HL-60 (cell line): ENCODE results near the gene TRPM6.

Source experiments
- DNase-seq, 2 experiments: peaks; one replicate each; pipeline ENCODE4 v3.0.0-alpha.2; 2010 to 2020; ENCODE audit warnings: low read depth in 1 of 2, low spot score in 1 of 2
- H3K27ac ChIP-seq: fragments of 250-450 bp; sonication (Bioruptor Pico); replicated peaks from 2 replicates; pipeline ENCODE4 v1.5.1; 2020; ENCODE audit warnings: mild to moderate bottlenecking, moderate library complexity
- H3K27me3 ChIP-seq: fragments of 250-450 bp; sonication (Bioruptor Pico); 2 replicates; pipeline ENCODE4 v1.5.1; 2021; ENCODE audit warnings: mild to moderate bottlenecking, moderate library complexity; ENCODE audit not compliant: insufficient read depth, poor library complexity, severe bottlenecking
- H3K4me3 ChIP-seq: replicated peaks from 2 replicates; pipeline ENCODE4 v1.5.1; 2011; ENCODE audit warnings: mild to moderate bottlenecking, control low read depth, low read length; ENCODE audit not compliant: insufficient read depth
- CTCF ChIP-seq: IDR thresholded peaks from one replicate; pipeline ENCODE4 v1.5.1; 2011; ENCODE audit warnings: low read length, control low read depth, inconsistent platforms; ENCODE audit not compliant: insufficient read depth
- GABPA ChIP-seq: IDR thresholded peaks from 2 replicates; pipeline ENCODE4 v1.6.1; 2012; ENCODE audit warnings: low read depth
- POLR2AphosphoS5 ChIP-seq: IDR thresholded peaks from 2 replicates; pipeline ENCODE4 v1.6.1; 2012; ENCODE audit warnings: low read depth
- REST ChIP-seq: IDR thresholded peaks from 2 replicates; pipeline ENCODE4 v1.6.1; 2012; ENCODE audit warnings: low read depth; ENCODE audit not compliant: insufficient replicate concordance
- SPI1 ChIP-seq: IDR thresholded peaks from 2 replicates; pipeline ENCODE4 v1.6.1; 2012; ENCODE audit warnings: low read depth, mild to moderate bottlenecking, borderline replicate concordance

TRPM6 gene

GRCh38 chr9:74847478-74848152, 40.1 kb downstream of the TRPM6 start:
- no peak for TF ChIP-seq POLR2AphosphoS5
- TF ChIP-seq SPI1: no peak
- Histone ChIP-seq H3K27ac (no peak overlapping the region), H3K27me3 (no peaks in the 10 kb centered on the region), H3K4me3 (no peak overlapping the region)
- no peak for DNase-seq

- no peaks in the 10 kb centered on the region for H3K27me3 ChIP-seq
- no peak for DNase-seq
- H3K4me3 ChIP-seq: no peak overlapping the region
- no peak overlapping the region for H3K27ac ChIP-seq
- no peak for TF ChIP-seq CTCF
These were observed 41.0 kb downstream of the TRPM6 start for GRCh38 chr9:74846766-74847165.

GRCh38 chr9:74838351-74838750, 49.4 kb downstream of the TRPM6 start:
- no peak for DNase-seq
- TF ChIP-seq REST: no peak
- no peak for TF ChIP-seq POLR2AphosphoS5
- no peak for TF ChIP-seq SPI1
- no peak for TF ChIP-seq CTCF
- TF ChIP-seq GABPA: no peak

GRCh38 chr9:74824654-74825053, 63.1 kb downstream of the TRPM6 start:
- DNase-seq: no peak
- no peak for TF ChIP-seq REST
- no peak for TF ChIP-seq GABPA
- no peak for TF ChIP-seq SPI1
- TF ChIP-seq POLR2AphosphoS5: no peak
- TF ChIP-seq CTCF: no peak
- H3K27ac ChIP-seq: no peak overlapping the region

More at GRCh38 chr9:74838351-74838750, 49.4 kb downstream of the TRPM6 start:
- Histone ChIP-seq H3K27me3 (no peaks in the 10 kb centered on the region), H3K27ac (no peak overlapping the region), H3K4me3 (no peak overlapping the region)

More at GRCh38 chr9:74824654-74825053, 63.1 kb downstream of the TRPM6 start:
- Histone ChIP-seq H3K27me3 (no peaks in the 10 kb centered on the region), H3K4me3 (no peak overlapping the region)
